HCT116 (cell line): ENCODE measurements around the gene RSL1D1. TPM values are rescaled to one million over a fixed set of nuclear protein-coding genes. Genes with fewer than 3 reads are reported as not detected.

Experiments used
- ATAC-seq: fragments of 200-7000 bp; cut with Tn5 transposase; 2 replicates; pipeline ENCODE4 v1.9.1; 2020; ENCODE audit warnings: mild to moderate bottlenecking, moderate library complexity
- BruUV-seq: library from RNA; stranded (reverse); fragments of 400-500 nt; replicated peaks from 2 replicates; lab custom pipeline; 2021; lab: Mats Ljungman, UMichigan
- CTCF ChIA-PET: fragments of 300-600 bp; sonication (Branson Sonifier 250); formaldehyde crosslinking; loops from one replicate; lab custom pipeline; 2021; ENCODE audit warnings: antibody characterized with exemption; lab: Charles Lee
- POLR2A ChIA-PET: fragments of 300-600, 350-600 bp; sonication (Branson Sonifier 250); formaldehyde crosslinking; loops from one replicate; lab custom pipeline; 2021; ENCODE audit warnings: antibody characterized with exemption; lab: Charles Lee
- RAD21 ChIA-PET, 2 experiments: fragments of 300-600 bp; sonication (Branson Sonifier 250); formaldehyde crosslinking; loops; one replicate each; lab custom pipeline; 2023; ENCODE audit warnings: low total read pairs in 2 of 2; ENCODE audit not compliant: uncharacterized antibody in 2 of 2, unreplicated experiment in 2 of 2, low non-redundant PET in 1 of 2; lab: Charles Lee
- DNase-seq: peaks from one replicate; pipeline ENCODE4 v3.0.0-alpha.2; 2010; ENCODE audit warnings: low read depth, low spot score
- H2AFZ ChIP-seq: fragments of 200-600 bp; shearing (Covaris generic), sonication (generic); 2 replicates; pipeline ENCODE4 v1.6.1; 2017; ENCODE audit warnings: low read depth, mixed run types, mixed read lengths, antibody characterized with exemption, low read length; ENCODE audit not compliant: poor library complexity, severe bottlenecking
- H3K27ac ChIP-seq: 2 replicates; pipeline ENCODE4 v1.5.1; 2012; ENCODE audit warnings: low read depth, low read length
- H3K27me3 ChIP-seq: fragments of 200-600 bp; sonication (generic); 2 replicates; pipeline ENCODE4 v1.6.1; 2016; ENCODE audit warnings: mixed run types, low read length, mixed read lengths; ENCODE audit not compliant: insufficient read depth
- H3K36me3 ChIP-seq, 2 experiments: fragments of 200-500 bp in 1 of 2; fragments of 200-600 bp in 1 of 2; sonication (Bioruptor generic) in 1 of 2; sonication (generic) in 1 of 2; 2 replicates each; pipeline versions ENCODE4 v1.5.1 to v1.6.1; 2014 to 2016; ENCODE audit warnings: low read length in 2 of 2, inconsistent platforms in 1 of 2, mixed read lengths in 1 of 2, mixed run types in 1 of 2; ENCODE audit not compliant: insufficient read depth in 2 of 2, control insufficient read depth in 1 of 2
- H3K4me1 ChIP-seq, 2 experiments: fragments of 200-600 bp in 1 of 2; sonication (generic) in 1 of 2; 2 replicates each; pipeline versions ENCODE4 v1.5.1 to v1.6.1; 2012 to 2017; ENCODE audit warnings: low read length in 2 of 2, inconsistent platforms in 1 of 2, mild to moderate bottlenecking in 1 of 2, mixed read lengths in 1 of 2, mixed run types in 1 of 2, moderate library complexity in 1 of 2; ENCODE audit not compliant: insufficient read depth in 2 of 2, control insufficient read depth in 1 of 2
- H3K4me2 ChIP-seq: fragments of 200-600 bp; sonication (generic); 2 replicates; pipeline ENCODE4 v1.6.1; 2017; ENCODE audit warnings: mixed run types, low read length, mixed read lengths
- H3K4me3 ChIP-seq, 2 experiments: fragments of 200-600 bp in 1 of 2; sonication (generic) in 1 of 2; replicated peaks in 1 of 2; 2 replicates each; pipeline ENCODE4 v1.5.1; 2011 to 2016; ENCODE audit warnings: low read length in 2 of 2, control low read depth in 1 of 2, low read depth in 1 of 2, mild to moderate bottlenecking in 1 of 2, mixed read lengths in 1 of 2, mixed run types in 1 of 2
- H3K79me2 ChIP-seq: fragments of 200-600 bp; sonication (generic); 2 replicates; pipeline ENCODE4 v1.6.1; 2017; ENCODE audit warnings: mild to moderate bottlenecking, mixed run types, low read length, moderate library complexity, mixed read lengths; ENCODE audit not compliant: insufficient read depth
- H3K9ac ChIP-seq: fragments of 200-600 bp; sonication (generic); 2 replicates; pipeline ENCODE4 v1.6.1; 2016; ENCODE audit warnings: low read length, mixed read lengths
- H3K9me2 ChIP-seq: fragments of 200-600 bp; sonication (generic), shearing (Covaris generic); 2 replicates; pipeline ENCODE4 v1.6.1; 2017; ENCODE audit warnings: mixed run types, mild to moderate bottlenecking, moderate library complexity; ENCODE audit not compliant: insufficient read depth
- H3K9me3 ChIP-seq, 2 experiments: fragments of 200-500 bp in 1 of 2; fragments of 200-600 bp in 1 of 2; sonication (Bioruptor generic) in 1 of 2; sonication (generic) in 1 of 2; 2 replicates each; pipeline ENCODE4 v1.6.1; 2014 to 2017; ENCODE audit warnings: low read length in 2 of 2, mixed read lengths in 2 of 2, inconsistent platforms in 1 of 2, low read depth in 1 of 2, mild to moderate bottlenecking in 1 of 2, mixed run types in 1 of 2, moderate library complexity in 1 of 2; ENCODE audit not compliant: control insufficient read depth in 1 of 2, insufficient read depth in 1 of 2
- H4K20me1 ChIP-seq: fragments of 200-600 bp; sonication (generic), shearing (Covaris generic); 2 replicates; pipeline ENCODE4 v1.6.1; 2017; ENCODE audit warnings: mixed run types, mild to moderate bottlenecking, moderate library complexity; ENCODE audit not compliant: insufficient read depth
- CEBPB ChIP-seq: IDR thresholded peaks from 2 replicates; pipeline ENCODE4 v1.6.1; 2012; ENCODE audit warnings: low read depth
- CTCF ChIP-seq, 3 experiments: fragments of 200-600 bp in 1 of 3; sonication (generic) in 1 of 3; IDR thresholded peaks in 2 of 3; conservative IDR thresholded peaks in 1 of 3; 2 replicates each; pipeline ENCODE4 v1.5.1; 2012 to 2017; ENCODE audit warnings: low read depth in 2 of 3, low read length in 2 of 3, antibody characterized with exemption in 1 of 3, borderline replicate concordance in 1 of 3, control low read depth in 1 of 3, mild to moderate bottlenecking in 1 of 3, mixed read lengths in 1 of 3, mixed run types in 1 of 3, moderate library complexity in 1 of 3; ENCODE audit not compliant: insufficient read depth in 1 of 3
- ELF1 ChIP-seq: IDR thresholded peaks from 2 replicates; pipeline ENCODE4 v1.6.1; 2012; ENCODE audit warnings: low read depth, borderline replicate concordance
- EZH2 ChIP-seq: fragments of 200-600 bp; sonication (generic); IDR thresholded peaks from 2 replicates; pipeline ENCODE4 v1.6.1; 2017; ENCODE audit warnings: antibody characterized with exemption, mixed run types
- EZH2phosphoT487 ChIP-seq: fragments of 200-600 bp; IDR thresholded peaks from 2 replicates; pipeline ENCODE4 v1.6.1; 2018; ENCODE audit warnings: antibody characterized with exemption, borderline replicate concordance
- FOSL1 ChIP-seq: IDR thresholded peaks from 2 replicates; pipeline ENCODE4 v1.6.1; 2012; ENCODE audit warnings: low read depth
- JUND ChIP-seq: IDR thresholded peaks from 2 replicates; pipeline ENCODE4 v1.6.1; 2012
- MAX ChIP-seq: IDR thresholded peaks from 2 replicates; pipeline ENCODE4 v1.6.1; 2012
- POLR2A ChIP-seq: IDR thresholded peaks from 2 replicates; pipeline ENCODE4 v1.7.0; 2011; ENCODE audit warnings: borderline replicate concordance; ENCODE audit not compliant: insufficient read depth, insufficient read length; ENCODE audit errors: extremely low read depth
- POLR2AphosphoS5 ChIP-seq: IDR thresholded peaks from 2 replicates; pipeline ENCODE4 v1.6.1; 2011; ENCODE audit warnings: mild to moderate bottlenecking, low read depth, low read length, moderate library complexity
- RAD21 ChIP-seq: IDR thresholded peaks from 2 replicates; pipeline ENCODE4 v1.6.1; 2012; ENCODE audit warnings: low read depth, mild to moderate bottlenecking
- SIN3A ChIP-seq: IDR thresholded peaks from 2 replicates; pipeline ENCODE4 v1.6.1; 2012; ENCODE audit warnings: low read depth
- SP1 ChIP-seq: IDR thresholded peaks from 2 replicates; pipeline ENCODE4 v1.6.1; 2012; ENCODE audit warnings: low read depth
- SRF ChIP-seq: IDR thresholded peaks from 2 replicates; pipeline ENCODE4 v1.6.1; 2012; ENCODE audit warnings: low read depth
- TCF7L2 ChIP-seq: IDR thresholded peaks from 2 replicates; pipeline ENCODE4 v1.7.0; 2011; ENCODE audit warnings: borderline replicate concordance, inconsistent platforms; ENCODE audit not compliant: insufficient read depth, insufficient read length; ENCODE audit errors: extremely low read depth
- YY1 ChIP-seq: IDR thresholded peaks from 2 replicates; pipeline ENCODE4 v1.6.1; 2011; ENCODE audit warnings: low read length, low read depth, moderate library complexity, mild to moderate bottlenecking; ENCODE audit not compliant: insufficient replicate concordance; ENCODE audit errors: extremely low read depth
- intact Hi-C: fragments of 100-400 bp; cut with micrococcal nuclease; formaldehyde crosslinking; loops from 2 replicates; pipeline ENCODE4 v1.10.0; 2022
- total RNA-seq: library from RNA; stranded (reverse); gene quantifications from one replicate; pipeline ENCODE4 v1.2.1, GENCODE V29; 2021; ENCODE audit not compliant: unreplicated experiment

The RSL1D1 gene
- total RNA-seq, 1 experiment from 2014 or later = 291 TPM

DNA sequence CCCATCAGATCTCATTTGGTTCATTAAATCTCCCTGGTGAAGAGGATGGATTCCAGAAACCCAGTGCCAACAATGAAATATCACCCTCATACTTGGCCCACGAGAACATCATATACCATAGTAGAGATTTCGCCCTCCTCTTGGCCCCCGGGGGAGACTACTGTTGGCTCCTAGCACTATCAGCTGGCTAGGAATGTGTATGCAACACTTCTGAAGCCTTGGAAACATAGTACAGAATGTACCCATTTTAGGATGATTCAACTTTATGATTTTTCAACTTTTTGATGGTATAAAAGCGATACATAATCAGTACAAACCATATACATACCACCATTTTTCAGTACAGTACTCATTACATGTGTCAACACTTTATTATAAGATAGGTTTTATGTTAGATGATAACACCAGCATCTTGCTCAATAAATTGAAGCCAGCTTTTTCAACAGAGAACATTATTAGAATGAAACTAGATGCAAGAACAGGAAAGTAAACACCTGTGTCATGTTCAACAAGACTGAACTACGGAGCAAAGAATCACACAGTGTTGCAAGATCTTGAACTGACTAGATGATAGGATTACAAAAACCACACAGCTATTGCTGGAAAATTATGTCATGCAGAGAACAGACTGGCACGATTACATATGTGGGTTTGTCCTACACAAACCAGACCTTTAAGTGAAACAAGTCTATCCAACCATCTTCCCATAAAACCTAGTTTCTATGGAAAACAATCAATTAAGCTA, 17.2 kb downstream of the RSL1D1 start:
- Histone ChIP-seq H3K4me1 (peaks cover 0 to 7% of the 10 kb centered on the region in 2 experiments; a peak in 2 of 4 replicates), H2AFZ (no peak overlapping the region), H3K79me2 (peaks cover 4% of the 10 kb centered on the region; the same call in 1 of the 2 replicates), H3K36me3 (peaks cover 20 to 28% of the 10 kb centered on the region in 2 experiments), H3K9me2 (no peaks in the 10 kb centered on the region), H3K9me3 (no peaks in the 10 kb centered on the region), H3K4me3 (no peak overlapping the region), H3K4me2 (no peak overlapping the region), H4K20me1 (peaks cover 12% of the 10 kb centered on the region; the same call in 1 of the 2 replicates), H3K9ac (no peak overlapping the region), H3K27ac (no peak overlapping the region), H3K27me3 (no peaks in the 10 kb centered on the region)
- ChIA-PET POLR2A (no interaction called here), RAD21 (no interaction called here), CTCF (no interaction called here)
- TF ChIP-seq POLR2AphosphoS5 = no peak
- TF ChIP-seq JUND = no peak
- TF ChIP-seq FOSL1 = no peak
- no TSS peak for BruUV-seq
- no peak for ATAC-seq
- DNase-seq = no peak
- intact Hi-C loops = no loop called here

- Histone ChIP-seq H3K79me2 (no peaks in the 10 kb centered on the region), H3K4me1 (no peaks in the 10 kb centered on the region), H3K9me2 (no peaks in the 10 kb centered on the region), H3K9me3 (no peaks in the 10 kb centered on the region), H3K36me3 (no peaks in the 10 kb centered on the region), H3K27ac (no peak overlapping the region), H3K4me3 (no peak overlapping the region), H2AFZ (no peak overlapping the region), H3K9ac (no peak overlapping the region), H3K27me3 (no peaks in the 10 kb centered on the region), H3K4me2 (no peak overlapping the region), H4K20me1 (no peaks in the 10 kb centered on the region)
- no TSS peak for BruUV-seq
- no peak for ATAC-seq
- CTCF ChIA-PET = no interaction called here
- intact Hi-C loops = no loop called here
- POLR2A ChIA-PET = no interaction called here
- no peak for DNase-seq
- RAD21 ChIA-PET = no interaction called here
- no peak for TF ChIP-seq MAX
- TF ChIP-seq RAD21 = no peak
- no peak for TF ChIP-seq SRF
- no peak for TF ChIP-seq JUND
- no peak for TF ChIP-seq POLR2A
- TF ChIP-seq SP1 = no peak
- no peak for TF ChIP-seq CTCF (IDR thresholded peaks at IDR 0.05 in 2 of 3, conservative IDR thresholded peaks at IDR 0.05 in 1 of 3; ENCODE audit: borderline replicate concordance in 1 of 3, insufficient read depth in 1 of 3, low read depth in 2 of 3, low read length in 2 of 3)
- TF ChIP-seq CEBPB = no peak
- TF ChIP-seq FOSL1 = no peak
- TF ChIP-seq EZH2phosphoT487 = no peak
- TF ChIP-seq EZH2 = no peak
- TF ChIP-seq ELF1 = no peak
- no peak for TF ChIP-seq YY1
- no peak for TF ChIP-seq SIN3A
- TF ChIP-seq TCF7L2 = no peak
Observed at GRCh38 chr16:11828696-11829095, 22.6 kb downstream of the RSL1D1 start.
